ENCODE results near the gene WDR33.

The WDR33 gene

GRCh38 chr2:127695491-127696472, 115.2 kb downstream of the WDR33 start:
- peak; percentile 24 for DNase-seq (ENCODE audit: low read depth)

GRCh38 chr2:127694986-127695385, 116.0 kb downstream of the WDR33 start:
- DNase-seq (ENCODE audit: low read depth), result no peak

- no peak for DNase-seq (ENCODE audit: low read depth)
Measured at GRCh38 chr2:127690696-127691095, 120.3 kb downstream of the WDR33 start.

- no peak for DNase-seq (ENCODE audit: low read depth)
Measured at GRCh38 chr2:127688405-127688804, 122.6 kb downstream of the WDR33 start.

GRCh38 chr2:127685410-127686080, 125.4 kb downstream of the WDR33 start:
- DNase-seq (ENCODE audit: low read depth), result no peak

- DNase-seq (ENCODE audit: low read depth), result no peak
Measured at GRCh38 chr2:127683757-127684156, 127.2 kb downstream of the WDR33 start.

- DNase-seq (ENCODE audit: low read depth), result no peak
Measured at GRCh38 chr2:127683056-127683455, 127.9 kb downstream of the WDR33 start.

- no peak for DNase-seq (ENCODE audit: low read depth)
Measured at GRCh38 chr2:127681976-127682857, 128.8 kb downstream of the WDR33 start.

GRCh38 chr2:127681288-127681804, 129.6 kb downstream of the WDR33 start:
- no peak for DNase-seq (ENCODE audit: low read depth)

GRCh38 chr2:127680706-127681287, 130.2 kb downstream of the WDR33 start:
- DNase-seq (ENCODE audit: low read depth), result no peak

GRCh38 chr2:127679680-127680361, 131.2 kb downstream of the WDR33 start:
- no peak for DNase-seq (ENCODE audit: low read depth)

GRCh38 chr2:127678991-127679390, 132.0 kb downstream of the WDR33 start:
- no peak for DNase-seq (ENCODE audit: low read depth)

GRCh38 chr2:127678531-127678930, 132.4 kb downstream of the WDR33 start:
- DNase-seq (ENCODE audit: low read depth), result no peak

GRCh38 chr2:127676906-127677305, 134.1 kb downstream of the WDR33 start:
- no peak for DNase-seq (ENCODE audit: low read depth)

GRCh38 chr2:127675331-127676261, 135.4 kb downstream of the WDR33 start, which contains the start of gene LIMS2:
TSS of gene LIMS2 (minus strand) at chr2:127675530. CDS start at chr2:127675024, 506 bp downstream.
- DNase-seq (ENCODE audit: low read depth), result no peak

GRCh38 chr2:127674241-127675209, 136.4 kb downstream of the WDR33 start:
- no peak for DNase-seq (ENCODE audit: low read depth)

GRCh38 chr2:127673291-127674069, 137.5 kb downstream of the WDR33 start:
- DNase-seq (ENCODE audit: low read depth), result no peak

Measured in fibroblast of the conjunctiva (primary cell).